ENCODE measurements around the gene SMO.

DNA sequence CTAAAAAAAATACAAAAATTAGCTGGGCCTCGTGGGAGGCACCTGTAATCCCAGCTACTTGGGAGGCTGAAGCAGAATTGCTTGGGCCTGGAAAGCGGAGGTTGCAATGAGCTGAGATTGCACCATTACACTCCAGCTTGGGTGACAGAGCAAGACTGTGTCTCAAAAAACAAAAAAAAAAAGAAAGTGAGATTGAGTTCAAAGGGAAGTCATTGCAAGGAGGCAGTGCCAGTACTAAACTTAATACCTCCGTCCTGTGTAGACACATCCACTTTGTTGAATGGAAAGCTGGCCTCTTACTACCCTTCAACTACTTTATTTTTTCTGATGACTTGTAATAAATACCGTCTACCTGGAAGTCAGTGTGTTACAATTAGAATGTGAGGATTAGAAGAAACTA is 67.4 kb downstream of the SMO start:
- no peak for TF ChIP-seq POLR2AphosphoS5 (IDR thresholded peaks at IDR 0.05)
- TF ChIP-seq CTCF (IDR thresholded peaks at IDR 0.05): no peak
